Pancreas (tissue), 10 donors: ENCODE measurements around the gene PAXIP1. TPM values are rescaled to one million over a fixed set of nuclear protein-coding genes. Genes with fewer than 3 reads are reported as not detected.

Experiments used
- ATAC-seq, 4 donors: fragments of 200-7000 bp; cut with Tn5 transposase; one replicate each; pipeline versions ENCODE4 v1.8.0 to v1.9.1; 2020; ENCODE audit warnings: mild to moderate bottlenecking in 4 of 4, moderate library complexity in 4 of 4
- DNase-seq, 6 donors: peaks; one replicate each; pipeline ENCODE4 v3.0.0-alpha.2; 2020
- FAIRE-seq: peaks from 2 replicates; lab custom pipeline; 2012; peaks lifted over from hg19 to GRCh38; lab: Jason Lieb, UNC
- H3K27ac ChIP-seq, 4 donors: fragments of 200-600 bp; sonication (generic); 1 replicate in 3 of 4; 2 replicates in 1 of 4; pipeline versions ENCODE4 v1.5.0 to v1.8.0; 2020
- H3K27me3 ChIP-seq, 4 donors: fragments of 200-600 bp; one replicate each; pipeline ENCODE4 v1.8.0; 2021
- H3K36me3 ChIP-seq, 3 donors: fragments of 200-600 bp; sonication (generic) in 1 of 3; one replicate each; pipeline versions ENCODE4 v1.5.0 to v1.8.0; 2020 to 2021
- H3K4me1 ChIP-seq, 3 donors: fragments of 200-600 bp; one replicate each; pipeline ENCODE4 v1.8.0; 2021
- H3K4me3 ChIP-seq, 4 donors: fragments of 200-600 bp; sonication (generic) in 2 of 4; one replicate each; pipeline versions ENCODE4 v1.5.0 to v1.8.0; 2020 to 2021
- H3K9me3 ChIP-seq, 4 donors: fragments of 200-600 bp; one replicate each; pipeline ENCODE4 v1.8.0; 2021
- CTCF ChIP-seq, 4 donors: fragments of 200-600 bp; sonication (generic) in 3 of 4; IDR thresholded peaks; one replicate each; pipeline versions ENCODE4 v1.5.0 to v1.8.0; 2021; ENCODE audit warnings: antibody characterized with exemption in 4 of 4
- WGBS, 2 donors: extraction: QIAGEN DNeasy Blood & Tissue Kit; methylation state at CpG; one replicate each; pipeline ENCODE4 v1.1.7; 2013; 5-methylcytosine and 5-hydroxymethylcytosine counted together
- intact Hi-C, 3 donors: fragments of 100-400 bp; cut with DNase I; formaldehyde crosslinking; loops; one replicate each; pipeline versions ENCODE4 v1.11.1 to v1.14.2; 2022
- polyA plus RNA-seq, 2 donors: library from polyadenylated mRNA; stranded (reverse); fragments of 200-250 nt; gene quantifications; one replicate each; pipeline ENCODE4 v1.2.3, GENCODE V29; 2013
- total RNA-seq, 6 donors: library from RNA; stranded (reverse); fragmentation: NEBNext Ultra II Directional in 4 of 6; extraction: Animal tissue kit (Norgen Biotek cat#: 25700) in 4 of 6; gene quantifications; one replicate each; pipeline versions ENCODE4 v1.2.1 to v1.2.4, GENCODE V29; 2021 to 2023
- donor health status: healthy with polysubstance abuse.
- donor health status: DM: no; HTN: no; CAD: no; lungs with moderate emphysema.
- donor health status: DM: no; HTN: no; CAD: no.
- donor health status: control.
- donor health status: control.
- donor health status: Bipolar disorder and iron deficiency.
- donor health status: DM: yes; HTN: yes; CAD: no.
- donor health status: DM: no; HTN: no; CAD: no.
- donor health status: DM: no; HTN: no; CAD: no.
- donor health status: DM: yes; HTN: yes; CAD: no.

The PAXIP1 gene
- total and polyA plus RNA-seq, 8 donors: 3.2 to 6.2 (median 4.5) TPM

- DNase-seq (peak in 3 of 6 donors; percentile 36 to 71 (median 49)), FAIRE-seq (no peak), ATAC-seq (peak; percentile 86 to 93 (median 92))
- Histone ChIP-seq H3K36me3 (no peaks in the 10 kb centered on the region), H3K27me3 (no peaks in the 10 kb centered on the region), H3K27ac (peak overlapping the region; percentile 35 to 63 (median 57)), H3K4me3 (no peak overlapping the region), H3K4me1 (peaks cover 0 to 17% (median 9%) of the 10 kb centered on the region in 3 donors), H3K9me3 (no peaks in the 10 kb centered on the region)
- no peak for TF ChIP-seq CTCF (IDR thresholded peaks at IDR 0.05)
- WGBS, 2 donors: 31 to 34% methylated on average over 11 of the region's 11 CpGs
- intact Hi-C loops: loop anchor here in 2 of 3 donors (10.0 kb wide), 2 partner anchors 425 to 435 kb away; no protein-coding TSS in a partner anchor
These were observed 83.3 kb downstream of the PAXIP1 start for GRCh38 chr7:154919344-154920225.

GRCh38 chr7:154918741-154919140 lies 84.2 kb downstream of the PAXIP1 start:
- no peak overlapping the region for H3K4me3 ChIP-seq
- H3K4me1 ChIP-seq: peaks cover 0 to 17% (median 9%) of the 10 kb centered on the region in 3 donors
- intact Hi-C loops: loop anchor here in 1 of 3 donors (10.0 kb wide), 1 partner anchor 436 kb away; no protein-coding TSS in a partner anchor
- TF ChIP-seq CTCF (IDR thresholded peaks at IDR 0.05): no peak
- no peaks in the 10 kb centered on the region for H3K27me3 ChIP-seq
- no peak for DNase-seq
- WGBS, 2 donors: 82 to 91% methylated on average over 6 of the region's 6 CpGs
- FAIRE-seq: no peak
- no peak for ATAC-seq
- H3K9me3 ChIP-seq: no peaks in the 10 kb centered on the region
- peak overlapping the region in 1 of 4 donors; percentile 63 for H3K27ac ChIP-seq
- no peaks in the 10 kb centered on the region for H3K36me3 ChIP-seq

GRCh38 chr7:154918266-154918665 lies 84.7 kb downstream of the PAXIP1 start:
- no peak for FAIRE-seq
- no peak overlapping the region for H3K27ac ChIP-seq
- H3K36me3 ChIP-seq: no peaks in the 10 kb centered on the region
- H3K4me3 ChIP-seq: no peak overlapping the region
- no peaks in the 10 kb centered on the region for H3K27me3 ChIP-seq
- peaks cover 0 to 17% (median 9%) of the 10 kb centered on the region in 3 donors for H3K4me1 ChIP-seq
- no peak for DNase-seq
- 78 to 84% methylated on average over 6 of the region's 6 CpGs for WGBS, 2 donors
- TF ChIP-seq CTCF (IDR thresholded peaks at IDR 0.05): no peak
- no peak for ATAC-seq
- intact Hi-C loops: loop anchor here in 1 of 3 donors (10.0 kb wide), 1 partner anchor 437 kb away; no protein-coding TSS in a partner anchor
- no peaks in the 10 kb centered on the region for H3K9me3 ChIP-seq

GRCh38 chr7:154917808-154918160 lies 85.1 kb downstream of the PAXIP1 start:
- H3K36me3 ChIP-seq: no peaks in the 10 kb centered on the region
- TF ChIP-seq CTCF (IDR thresholded peaks at IDR 0.05): no peak
- peaks cover 0 to 17% (median 9%) of the 10 kb centered on the region in 3 donors for H3K4me1 ChIP-seq
- DNase-seq: no peak
- 88 to 90% methylated on average over 7 of the region's 7 CpGs for WGBS, 2 donors
- intact Hi-C loops: loop anchor here in 1 of 3 donors (10.0 kb wide), 1 partner anchor 437 kb away; no protein-coding TSS in a partner anchor
- ATAC-seq: no peak
- no peaks in the 10 kb centered on the region for H3K9me3 ChIP-seq
- H3K27ac ChIP-seq: no peak overlapping the region
- no peak for FAIRE-seq
- H3K4me3 ChIP-seq: no peak overlapping the region
- H3K27me3 ChIP-seq: no peaks in the 10 kb centered on the region
